ENCODE data around the gene VSIG10L.

The VSIG10L gene

DNA sequence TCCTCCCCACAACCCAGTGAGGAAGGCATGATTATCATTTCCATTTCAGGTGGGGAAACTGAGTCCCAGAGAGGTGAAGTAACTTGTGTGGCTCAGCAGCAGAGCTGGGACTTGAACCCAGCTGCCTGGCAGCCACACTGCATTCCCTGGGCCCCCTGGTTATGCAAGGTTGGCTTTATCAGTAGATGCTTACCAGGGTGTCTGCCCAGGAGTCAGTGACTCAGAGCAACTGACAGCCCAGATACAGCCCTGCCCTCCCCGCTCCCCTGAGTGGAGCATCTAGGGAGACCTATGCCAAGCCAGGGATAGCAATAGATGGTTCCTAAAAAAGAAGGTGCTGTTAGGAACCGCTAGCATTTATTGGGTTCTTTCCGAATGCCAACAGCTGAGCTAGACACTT lies 24.6 kb downstream of the VSIG10L start:
- no peak for DNase-seq

DNA sequence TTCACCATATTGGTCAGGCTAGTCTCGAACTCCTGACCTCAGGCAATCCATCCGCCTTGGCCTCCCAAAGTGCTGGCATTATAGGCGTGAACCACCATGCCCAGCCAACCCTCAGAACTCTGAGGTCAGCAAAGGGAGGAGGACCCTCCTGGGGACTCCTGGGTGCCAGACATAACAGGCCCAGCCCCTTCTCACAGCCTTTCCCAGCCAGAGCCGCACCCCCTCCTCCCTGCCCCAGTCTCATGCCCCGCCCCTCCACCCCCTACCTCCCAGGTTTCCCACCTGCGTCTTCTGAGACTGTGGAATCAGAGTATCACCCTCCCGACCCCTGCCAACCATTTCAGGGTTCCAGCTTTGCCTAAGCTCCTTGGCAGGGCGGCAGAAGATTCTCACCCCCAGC lies 25.3 kb downstream of the VSIG10L start:
- DNase-seq (no peak), ATAC-seq (no peak)

More for the DNA sequence above, 24.6 kb downstream of the VSIG10L start:
- no peak for ATAC-seq

DNA sequence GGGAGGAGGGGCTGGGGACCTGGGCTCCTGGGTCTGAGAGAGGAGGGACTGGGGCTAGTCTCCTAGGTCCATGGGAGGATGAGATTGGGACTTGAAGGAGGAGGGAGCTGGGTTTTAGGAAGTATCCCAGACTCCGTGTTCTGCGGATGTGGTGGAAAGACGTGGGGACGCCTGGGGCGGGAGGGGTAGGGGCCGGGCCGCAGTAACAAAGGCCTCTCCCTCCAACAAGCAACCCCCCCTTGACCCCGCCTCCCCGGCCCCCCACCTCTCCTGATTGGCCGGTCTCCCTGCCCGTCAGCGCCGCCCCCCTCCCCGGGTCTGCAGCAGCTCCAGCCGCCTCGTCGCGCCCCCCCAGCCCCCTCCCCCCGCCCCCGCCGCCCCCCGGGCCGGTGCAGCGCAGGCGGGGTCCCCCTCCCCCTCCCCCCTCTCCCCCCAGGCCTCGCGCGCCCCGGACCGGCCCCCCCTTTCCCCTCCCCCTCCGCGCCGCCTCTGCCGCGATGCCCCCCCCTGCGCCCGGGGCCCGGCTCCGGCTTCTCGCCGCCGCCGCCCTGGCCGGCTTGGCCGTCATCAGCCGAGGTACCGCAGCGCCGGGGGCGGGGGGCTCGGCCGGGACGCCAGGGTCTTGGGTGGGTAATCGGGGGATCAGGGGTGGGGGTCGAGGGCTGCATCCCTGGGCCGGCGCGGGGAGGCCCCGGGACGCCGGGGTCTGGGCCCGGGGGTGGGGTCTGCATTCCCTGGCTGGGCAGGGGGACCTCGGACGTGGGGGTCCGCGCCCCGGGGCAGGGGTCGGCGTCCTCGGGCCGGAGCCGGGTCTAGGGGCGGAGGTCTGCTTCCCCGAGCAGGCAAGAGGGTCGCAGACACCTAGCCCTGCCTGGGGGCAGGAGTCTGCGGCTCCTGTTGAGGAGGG lies 30.3 kb downstream of the VSIG10L start, which contains the start of gene IGLON5:
TSS of gene IGLON5 (plus strand) at position 294 of the 907 bp plus-strand sequence. CDS start at position 498, 204 bp downstream.
- DNase-seq (no peak), ATAC-seq (no peak)

DNA sequence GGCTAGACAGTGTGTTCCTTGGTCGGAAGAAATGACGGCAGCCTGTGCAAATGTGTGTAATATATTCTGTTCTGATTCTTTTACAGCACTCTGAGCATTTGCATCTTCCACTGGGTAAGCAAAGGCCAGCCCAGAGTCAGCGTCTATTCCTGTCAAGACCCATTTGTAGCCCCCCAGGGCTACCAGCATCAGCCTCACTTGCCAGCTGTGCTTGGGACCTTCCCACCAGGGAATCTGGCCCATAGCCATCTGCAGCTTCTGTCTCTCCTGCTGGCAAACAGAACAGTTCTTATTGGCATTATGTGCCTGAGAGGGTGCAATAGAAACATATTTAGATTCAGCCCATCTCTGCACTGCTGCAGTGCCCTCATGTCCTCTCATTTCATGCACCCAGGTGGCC lies 36.5 kb downstream of the VSIG10L start:
- no peak for DNase-seq
- ATAC-seq, result no peak

DNA sequence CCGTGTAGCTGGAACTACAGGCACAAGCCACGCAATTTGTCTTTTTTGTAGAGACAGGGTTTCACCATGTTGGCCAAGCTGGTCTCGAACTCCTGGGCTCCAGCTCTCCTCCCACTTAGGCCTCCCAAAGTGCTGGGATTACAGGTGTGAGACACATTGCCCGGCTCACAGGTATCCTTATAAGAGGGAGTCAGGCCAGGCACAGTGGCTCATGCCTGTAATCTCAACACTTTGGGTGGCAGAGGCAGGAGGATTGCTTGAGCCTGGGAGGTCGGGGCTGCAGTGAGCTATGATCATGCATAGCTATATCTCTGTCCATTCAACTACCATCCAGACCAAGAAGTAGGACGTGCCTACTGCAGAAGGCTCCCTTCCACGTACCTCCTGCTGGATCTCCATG lies 40.7 kb downstream of the VSIG10L start:
- DNase-seq, result no peak
- ATAC-seq, result no peak

DNA sequence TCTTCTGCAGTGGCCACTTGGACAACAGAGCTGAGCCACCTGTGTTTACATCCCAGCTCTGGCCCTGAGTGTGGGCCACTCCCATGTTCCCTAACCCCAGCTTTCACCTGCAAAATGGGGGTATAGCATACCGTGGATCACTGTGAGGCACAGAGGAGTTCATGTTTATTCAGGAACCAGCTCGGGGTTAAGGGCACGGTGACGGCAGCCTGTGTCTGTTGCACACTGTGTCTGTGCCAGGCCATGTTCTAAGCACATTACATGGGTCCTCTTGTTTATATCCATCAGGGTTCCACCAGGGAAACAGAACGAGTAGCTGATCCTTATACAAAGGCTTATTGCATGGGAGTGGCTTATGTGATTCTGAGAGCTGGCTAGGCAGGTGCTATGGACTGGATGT lies 44.5 kb downstream of the VSIG10L start:
- DNase-seq (no peak), ATAC-seq (no peak)

DNA sequence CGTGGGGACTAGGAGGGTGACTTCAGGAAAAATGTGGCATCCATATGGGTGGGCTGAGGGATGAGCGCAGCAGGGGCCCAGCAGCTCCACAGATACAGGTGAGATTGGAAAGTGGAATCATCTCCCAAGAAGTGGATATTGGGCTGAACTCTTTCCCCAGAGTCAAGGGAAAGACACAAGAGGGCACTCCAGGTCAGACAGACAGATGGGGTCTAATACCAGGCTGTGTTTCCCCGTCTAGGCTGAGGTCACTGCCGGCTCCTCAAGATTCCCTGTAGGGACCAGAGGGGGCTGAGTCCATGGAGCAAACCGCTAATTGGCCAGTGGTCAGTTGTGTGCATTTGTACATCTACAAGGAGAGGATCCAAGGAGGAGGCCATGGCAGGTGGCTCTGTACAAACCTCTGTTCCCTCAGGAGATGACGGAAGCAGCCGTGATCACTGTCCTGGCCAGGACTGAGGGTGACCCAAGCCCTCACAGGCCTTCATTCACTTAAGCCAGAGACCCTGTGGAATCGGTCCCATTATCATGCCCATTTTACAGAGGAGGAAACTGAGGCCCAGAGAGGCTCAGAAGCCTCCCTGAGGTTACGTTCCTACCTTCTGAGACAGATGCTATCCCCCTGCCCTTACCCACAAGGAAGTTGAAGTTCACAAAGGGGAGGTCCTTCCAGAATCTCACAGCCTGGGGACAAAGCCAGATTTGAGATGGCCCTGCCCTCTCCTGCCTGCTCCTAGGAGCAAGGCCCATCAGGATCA lies 45.4 kb downstream of the VSIG10L start:
- ATAC-seq, result no peak
- DNase-seq, result no peak

DNA sequence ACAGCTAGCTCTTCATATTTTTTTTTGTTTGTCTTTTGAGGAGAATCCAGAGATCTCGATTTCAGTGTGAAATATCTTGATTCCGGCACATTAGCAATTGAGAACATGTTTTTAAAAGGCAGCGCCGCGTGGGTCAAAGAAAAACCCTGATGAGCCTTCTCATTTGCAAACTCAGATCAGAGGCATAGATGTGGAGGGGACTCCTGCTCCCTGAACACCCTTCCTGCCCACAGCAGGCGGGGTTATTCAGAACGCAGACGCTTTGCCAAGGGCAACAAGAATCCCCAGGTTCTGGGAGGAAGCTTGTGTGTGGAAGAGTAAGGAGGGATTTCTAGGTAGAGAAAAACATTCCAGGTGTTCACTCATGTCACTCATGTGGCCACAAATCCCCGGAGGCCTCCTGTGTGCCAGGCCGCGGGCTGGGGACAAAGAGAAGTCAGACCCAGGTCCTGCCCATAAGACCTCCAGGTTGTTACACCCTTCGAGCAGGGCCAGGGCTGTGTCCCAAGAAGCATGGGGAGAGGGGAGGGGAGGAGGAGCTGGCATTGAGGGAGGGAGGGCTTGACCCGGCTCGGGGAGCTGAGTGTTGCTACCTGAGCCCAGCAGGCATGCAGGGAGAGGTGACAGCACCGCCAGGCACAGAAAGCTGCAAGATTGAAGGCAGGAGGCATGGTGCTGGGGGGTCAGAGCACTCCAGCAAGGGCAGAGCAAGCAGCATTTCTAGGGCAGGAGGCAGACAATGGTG lies 46.4 kb downstream of the VSIG10L start:
- DNase-seq (no peak), ATAC-seq (no peak)

DNA sequence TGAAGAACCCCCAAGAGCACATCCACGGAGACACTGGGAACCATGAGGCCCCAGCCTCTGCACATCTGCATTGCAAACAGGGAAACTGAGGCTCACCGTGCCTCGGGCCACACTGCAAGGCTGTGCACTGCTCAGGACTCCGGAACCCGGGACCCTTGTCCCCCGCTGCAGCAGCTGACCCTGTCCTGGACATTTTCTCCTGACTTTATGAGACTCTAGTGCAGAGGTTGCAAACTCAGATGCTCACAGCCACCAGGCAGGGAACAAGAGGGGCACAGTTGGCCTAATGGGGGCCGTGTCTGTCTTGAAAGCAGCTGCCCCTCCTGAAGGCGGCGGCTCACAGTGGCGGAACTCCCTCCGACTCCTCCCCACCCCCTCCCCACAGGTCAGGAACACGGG lies 47.0 kb downstream of the VSIG10L start:
- no peak for DNase-seq

DNA sequence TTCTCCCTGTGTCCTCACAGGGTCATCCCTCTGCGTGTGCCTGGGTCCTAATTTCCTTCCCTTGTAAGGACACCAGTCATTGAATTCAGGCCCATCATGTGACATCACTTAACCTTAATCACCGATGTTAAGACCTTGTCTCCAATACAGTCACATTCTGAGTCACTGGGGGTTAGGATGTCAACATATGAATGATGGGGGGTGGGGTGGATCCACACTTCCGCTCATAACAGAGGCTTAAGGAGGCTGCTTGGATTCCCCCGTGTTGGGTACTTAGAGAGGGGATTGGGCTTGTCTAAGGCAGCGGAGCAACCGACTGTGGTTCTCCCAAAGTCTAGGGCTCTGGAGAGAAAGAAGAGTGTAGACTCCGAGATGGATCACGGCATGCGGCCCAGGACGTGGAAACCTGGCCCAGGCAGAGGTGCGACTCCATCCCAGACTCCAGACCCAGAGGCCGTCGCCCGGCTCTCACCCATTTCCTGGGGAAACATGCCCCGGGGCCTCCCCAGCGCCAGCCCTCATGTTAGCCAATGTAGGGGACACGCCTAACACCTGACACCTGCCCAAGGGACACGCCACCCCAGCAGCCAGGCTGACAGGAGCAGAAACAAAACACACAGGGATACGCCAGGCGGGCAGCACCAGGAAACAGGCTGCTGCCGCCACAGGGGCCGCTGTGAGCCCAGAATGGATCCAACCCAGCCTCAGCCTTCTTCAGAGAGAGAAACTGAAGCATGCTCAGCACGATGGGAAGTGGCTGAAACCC lies 47.5 kb downstream of the VSIG10L start:
- DNase-seq, result no peak
- ATAC-seq, result no peak

More for the DNA sequence above, 47.0 kb downstream of the VSIG10L start:
- no peak for ATAC-seq

DNA sequence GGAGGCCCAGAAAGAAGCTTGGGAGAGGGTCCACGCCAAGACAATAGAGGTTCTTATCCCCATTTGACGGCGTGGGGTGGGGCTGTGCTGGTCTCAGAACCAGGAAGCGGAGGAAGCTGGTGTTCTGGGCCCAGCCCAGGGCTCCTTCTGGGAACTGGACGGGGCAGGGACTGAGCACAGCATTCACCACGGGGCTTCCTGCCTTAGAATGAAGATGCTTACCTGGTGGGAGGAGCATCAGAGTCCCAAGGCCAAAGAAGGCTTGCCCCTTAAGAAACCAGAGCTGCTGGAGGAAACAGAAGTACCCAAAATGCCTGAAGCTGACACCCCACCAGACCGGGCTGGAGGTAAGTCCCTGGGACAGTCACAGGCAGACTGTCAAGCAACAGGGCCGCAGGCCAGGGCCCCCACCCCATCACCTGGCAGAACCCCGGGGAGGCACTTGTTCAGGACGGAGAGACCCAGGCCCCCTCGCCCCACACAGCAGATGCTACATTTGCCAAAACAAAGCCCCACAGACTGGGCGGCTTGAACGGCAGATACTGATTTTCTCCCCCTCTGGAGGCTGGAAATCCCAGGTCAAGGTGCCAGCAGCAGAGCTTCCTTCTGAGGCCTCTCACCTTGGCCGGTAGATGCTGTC lies 48.2 kb downstream of the VSIG10L start:
- ATAC-seq, result no peak

DNA sequence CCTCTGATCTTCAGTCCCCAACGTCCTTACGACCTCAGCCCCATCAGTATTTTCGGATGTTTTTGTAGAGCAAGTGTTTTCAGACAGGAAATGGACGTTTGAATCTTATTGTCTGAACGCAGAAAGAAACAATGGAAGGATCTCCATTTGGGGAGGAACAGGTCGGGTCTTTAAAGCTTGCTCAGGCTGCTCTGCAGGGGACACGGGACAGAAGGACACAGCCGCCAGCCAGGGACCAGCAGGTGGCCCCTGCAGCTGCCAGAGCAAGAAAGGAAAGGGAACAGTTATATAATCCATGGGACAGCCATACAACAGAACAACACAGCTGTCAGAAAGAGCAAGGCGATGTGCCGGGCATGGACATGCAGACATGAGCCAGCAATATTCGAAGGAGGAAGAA lies 49.0 kb downstream of the VSIG10L start:
- no peak for DNase-seq
- ATAC-seq, result no peak

More for the DNA sequence above, 48.2 kb downstream of the VSIG10L start:
- no peak for DNase-seq

DNA sequence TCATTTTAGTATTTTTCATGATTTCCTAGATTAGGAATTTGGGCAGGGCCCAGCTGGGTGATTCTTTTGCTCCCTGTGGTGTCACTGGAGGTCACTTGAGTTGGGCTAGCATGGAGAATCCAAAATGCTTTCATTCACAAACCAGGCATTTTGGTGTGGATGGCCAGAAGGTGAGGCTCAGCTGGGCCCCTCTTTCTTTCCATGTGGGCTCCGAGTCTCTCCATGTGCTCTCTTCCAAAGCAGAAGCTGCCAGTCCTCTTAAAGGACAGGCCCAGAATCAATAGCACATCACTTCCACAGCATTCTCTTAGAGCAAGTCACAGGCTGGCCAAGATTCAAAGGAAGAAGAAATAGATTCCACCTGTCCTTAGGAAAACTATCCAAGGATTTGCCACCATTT lies 52.3 kb downstream of the VSIG10L start:
- DNase-seq (no peak), ATAC-seq (no peak)

DNA sequence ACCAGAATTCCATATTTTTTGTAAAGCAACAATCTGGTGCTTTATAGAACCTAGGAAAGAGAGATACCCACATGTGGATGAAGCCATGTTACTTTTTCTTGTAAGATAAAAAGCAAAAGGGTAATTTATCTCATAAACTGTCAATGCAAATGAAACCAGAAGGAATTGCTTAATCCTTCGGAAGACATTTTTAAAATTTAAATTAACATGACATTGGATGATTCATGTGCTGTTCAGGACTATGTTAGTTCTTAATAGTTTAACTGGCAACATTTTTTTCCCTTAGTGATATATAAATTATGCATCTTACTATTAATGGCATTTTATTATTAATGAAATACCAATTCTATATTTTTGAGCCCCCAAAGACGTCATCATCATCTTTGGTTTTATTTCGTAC lies 56.3 kb downstream of the VSIG10L start:
- ATAC-seq, result no peak

DNA sequence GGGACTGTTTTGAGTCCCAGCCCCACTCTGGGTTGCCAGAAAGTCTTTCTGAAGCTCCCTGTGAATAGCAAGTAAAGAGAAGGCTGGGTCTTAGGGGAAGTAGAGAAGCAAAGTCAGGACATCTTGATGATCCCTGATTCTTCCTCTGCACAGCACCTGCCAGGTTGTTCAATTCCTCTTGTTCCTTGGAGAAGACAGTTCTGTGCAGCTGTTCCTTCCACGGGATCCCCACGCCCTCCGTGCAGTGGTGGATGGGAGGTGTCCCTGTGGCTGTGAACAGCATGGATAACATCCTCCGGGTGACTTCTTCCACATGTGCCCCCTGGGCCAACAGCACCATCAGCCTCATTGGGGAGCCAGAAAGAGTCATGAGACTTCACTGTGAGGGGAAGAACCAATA lies 59.6 kb downstream of the VSIG10L start:
- ATAC-seq, result no peak
- DNase-seq, result no peak

More for the DNA sequence above, 56.3 kb downstream of the VSIG10L start:
- no peak for DNase-seq
